HepG2 (cell line): Measurements from ENCODE around the gene PHYH. TPM values are rescaled to one million over a fixed set of nuclear protein-coding genes. Genes with fewer than 3 reads are reported as not detected.

Source experiments
- ASH2L ChIP-seq: fragments of 300-600, 200-600 bp; sonication (generic); IDR thresholded peaks from 2 replicates; pipeline ENCODE4 v1.7.0; 2017; ENCODE audit warnings: low read depth, mild to moderate bottlenecking, moderate library complexity, mixed read lengths, low read length; ENCODE audit not compliant: insufficient read length
- BCLAF1 ChIP-seq: fragments of 450-650 bp; IDR thresholded peaks from 2 replicates; pipeline ENCODE4 v1.6.1; 2017; ENCODE audit warnings: mild to moderate bottlenecking
- CREB1 ChIP-seq, 2 experiments: fragments of 450-650 bp in 1 of 2; IDR thresholded peaks; 2 replicates each; pipeline ENCODE4 v1.6.1; 2016 to 2017; ENCODE audit warnings: control low read depth in 1 of 2, mild to moderate bottlenecking in 1 of 2, missing compliant biosample characterization in 1 of 2, missing genetic modification characterization in 1 of 2
- TOE1 ChIP-seq: sonication (generic); formaldehyde crosslinking; IDR thresholded peaks from 2 replicates; pipeline ENCODE4 v1.4.0; 2020; ENCODE audit warnings: mild to moderate bottlenecking, missing genetic modification reagents
- ZFP1 ChIP-seq: IDR thresholded peaks from 2 replicates; pipeline ENCODE4 v1.6.1; 2016
- ZNF124 ChIP-seq: sonication (generic); formaldehyde crosslinking; IDR thresholded peaks from 2 replicates; pipeline ENCODE4 v1.4.0; 2020; ENCODE audit warnings: missing genetic modification reagents
- polyA plus RNA-seq, 8 experiments: library from polyadenylated mRNA; depleted of rRNA in 3 of 8; stranded (reverse) in 7 of 8; unstranded in 1 of 8; fragments of >200 nt; fragmentation: Illumina TruSeq in 4 of 8; extraction: Trizol in 4 of 8; gene quantifications; 2 replicates each; pipeline versions ENCODE4 v1.2.1 to v1.2.3, GENCODE V29; 2011 to 2016; ENCODE audit warnings: low read depth in 4 of 8, missing spikeins in 1 of 8, mixed read lengths in 1 of 8; ENCODE audit not compliant: insufficient read depth in 1 of 8
- total RNA-seq, 5 experiments: library from RNA; depleted of rRNA; stranded (reverse); fragments of >200 nt; fragmentation: Illumina TruSeq; extraction: Trizol; gene quantifications; 2 replicates each; pipeline ENCODE4 v1.2.3, GENCODE V29; 2016; ENCODE audit warnings: low read depth in 1 of 5
- TF ChIP-seq, protein P1 (sequence below): sonication (generic); formaldehyde crosslinking; IDR thresholded peaks from 2 replicates; pipeline ENCODE4 v1.5.1; 2020; ENCODE audit warnings: mild to moderate bottlenecking, missing genetic modification reagents, borderline replicate concordance
- TF ChIP-seq, protein P2 (sequence below): sonication (generic); formaldehyde crosslinking; IDR thresholded peaks from 2 replicates; pipeline ENCODE4 v1.8.1; 2022; ENCODE audit warnings: mild to moderate bottlenecking, missing genetic modification reagents
- TF ChIP-seq, protein P3 (sequence below): sonication (generic); formaldehyde crosslinking; IDR thresholded peaks from 2 replicates; pipeline ENCODE4 v1.4.0; 2020; ENCODE audit warnings: mild to moderate bottlenecking, missing genetic modification reagents

Gene PHYH
- total and polyA plus RNA-seq, 2 of the 13 experiments (the other 11 are each of a cell fraction or from before 2014, with no cell fraction given), result 27.2 to 34.5 TPM

- TF ChIP-seq, protein P1, sequence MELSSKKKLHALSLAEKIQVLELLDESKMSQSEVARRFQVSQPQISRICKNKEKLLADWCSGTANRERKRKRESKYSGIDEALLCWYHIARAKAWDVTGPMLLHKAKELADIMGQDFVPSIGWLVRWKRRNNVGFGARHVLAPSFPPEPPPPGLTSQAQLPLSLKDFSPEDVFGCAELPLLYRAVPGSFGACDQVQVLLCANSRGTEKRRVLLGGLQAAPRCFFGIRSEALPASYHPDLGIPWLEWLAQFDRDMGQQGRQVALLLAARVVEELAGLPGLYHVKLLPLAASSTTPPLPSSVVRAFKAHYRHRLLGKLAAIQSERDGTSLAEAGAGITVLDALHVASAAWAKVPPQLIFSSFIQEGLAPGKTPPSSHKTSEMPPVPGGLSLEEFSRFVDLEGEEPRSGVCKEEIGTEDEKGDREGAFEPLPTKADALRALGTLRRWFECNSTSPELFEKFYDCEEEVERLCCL (CRISPR knock-in tag), result no peak
- TF ChIP-seq, protein P2, sequence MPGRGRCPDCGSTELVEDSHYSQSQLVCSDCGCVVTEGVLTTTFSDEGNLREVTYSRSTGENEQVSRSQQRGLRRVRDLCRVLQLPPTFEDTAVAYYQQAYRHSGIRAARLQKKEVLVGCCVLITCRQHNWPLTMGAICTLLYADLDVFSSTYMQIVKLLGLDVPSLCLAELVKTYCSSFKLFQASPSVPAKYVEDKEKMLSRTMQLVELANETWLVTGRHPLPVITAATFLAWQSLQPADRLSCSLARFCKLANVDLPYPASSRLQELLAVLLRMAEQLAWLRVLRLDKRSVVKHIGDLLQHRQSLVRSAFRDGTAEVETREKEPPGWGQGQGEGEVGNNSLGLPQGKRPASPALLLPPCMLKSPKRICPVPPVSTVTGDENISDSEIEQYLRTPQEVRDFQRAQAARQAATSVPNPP (CRISPR knock-in tag), result no peak
- no peak for TF ChIP-seq ZNF124
- no peak for TF ChIP-seq CREB1 (IDR thresholded peaks at IDR 0.05)
- TF ChIP-seq CREB1 (CRISPR knock-in tag; IDR thresholded peaks at IDR 0.05), result no peak
- TF ChIP-seq ZFP1, result no peak
- TF ChIP-seq, protein P3, sequence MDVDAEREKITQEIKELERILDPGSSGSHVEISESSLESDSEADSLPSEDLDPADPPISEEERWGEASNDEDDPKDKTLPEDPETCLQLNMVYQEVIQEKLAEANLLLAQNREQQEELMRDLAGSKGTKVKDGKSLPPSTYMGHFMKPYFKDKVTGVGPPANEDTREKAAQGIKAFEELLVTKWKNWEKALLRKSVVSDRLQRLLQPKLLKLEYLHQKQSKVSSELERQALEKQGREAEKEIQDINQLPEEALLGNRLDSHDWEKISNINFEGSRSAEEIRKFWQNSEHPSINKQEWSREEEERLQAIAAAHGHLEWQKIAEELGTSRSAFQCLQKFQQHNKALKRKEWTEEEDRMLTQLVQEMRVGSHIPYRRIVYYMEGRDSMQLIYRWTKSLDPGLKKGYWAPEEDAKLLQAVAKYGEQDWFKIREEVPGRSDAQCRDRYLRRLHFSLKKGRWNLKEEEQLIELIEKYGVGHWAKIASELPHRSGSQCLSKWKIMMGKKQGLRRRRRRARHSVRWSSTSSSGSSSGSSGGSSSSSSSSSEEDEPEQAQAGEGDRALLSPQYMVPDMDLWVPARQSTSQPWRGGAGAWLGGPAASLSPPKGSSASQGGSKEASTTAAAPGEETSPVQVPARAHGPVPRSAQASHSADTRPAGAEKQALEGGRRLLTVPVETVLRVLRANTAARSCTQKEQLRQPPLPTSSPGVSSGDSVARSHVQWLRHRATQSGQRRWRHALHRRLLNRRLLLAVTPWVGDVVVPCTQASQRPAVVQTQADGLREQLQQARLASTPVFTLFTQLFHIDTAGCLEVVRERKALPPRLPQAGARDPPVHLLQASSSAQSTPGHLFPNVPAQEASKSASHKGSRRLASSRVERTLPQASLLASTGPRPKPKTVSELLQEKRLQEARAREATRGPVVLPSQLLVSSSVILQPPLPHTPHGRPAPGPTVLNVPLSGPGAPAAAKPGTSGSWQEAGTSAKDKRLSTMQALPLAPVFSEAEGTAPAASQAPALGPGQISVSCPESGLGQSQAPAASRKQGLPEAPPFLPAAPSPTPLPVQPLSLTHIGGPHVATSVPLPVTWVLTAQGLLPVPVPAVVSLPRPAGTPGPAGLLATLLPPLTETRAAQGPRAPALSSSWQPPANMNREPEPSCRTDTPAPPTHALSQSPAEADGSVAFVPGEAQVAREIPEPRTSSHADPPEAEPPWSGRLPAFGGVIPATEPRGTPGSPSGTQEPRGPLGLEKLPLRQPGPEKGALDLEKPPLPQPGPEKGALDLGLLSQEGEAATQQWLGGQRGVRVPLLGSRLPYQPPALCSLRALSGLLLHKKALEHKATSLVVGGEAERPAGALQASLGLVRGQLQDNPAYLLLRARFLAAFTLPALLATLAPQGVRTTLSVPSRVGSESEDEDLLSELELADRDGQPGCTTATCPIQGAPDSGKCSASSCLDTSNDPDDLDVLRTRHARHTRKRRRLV (CRISPR knock-in tag), result no peak
- no peak for TF ChIP-seq BCLAF1
- no peak for TF ChIP-seq TOE1 (CRISPR knock-in tag)
- TF ChIP-seq ASH2L, result peak; percentile 12
These were observed 27.7 kb downstream of the PHYH start (continued) for GRCh38 chr10:13272164-13272571.
